ENCODE data around the gene LECT2.

LECT2 gene

DNA sequence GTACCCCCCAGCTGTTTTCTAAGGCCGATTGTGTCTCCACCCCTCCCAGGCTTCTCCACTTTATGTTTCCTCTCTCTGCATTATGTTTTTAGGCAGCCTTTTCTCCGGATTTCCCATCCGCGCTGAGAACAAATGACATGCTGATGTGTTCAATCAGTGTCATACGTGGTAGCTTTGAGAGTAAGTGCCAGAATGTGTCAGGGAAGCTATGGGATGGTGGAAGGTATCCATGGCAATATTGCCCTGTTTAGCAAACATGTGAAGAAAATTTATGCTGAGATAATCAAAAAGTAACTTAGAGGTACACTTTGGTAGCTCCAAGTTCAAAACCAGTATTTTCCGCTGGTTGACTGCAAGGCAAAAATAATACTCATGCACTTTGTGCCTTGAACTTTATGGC, 36.6 kb upstream of the LECT2 start:
- DNase-seq (ENCODE audit: low read depth in 2 of 2), result no peak
- H3K4me3 ChIP-seq (replicated peaks in 1 of 2; ENCODE audit: low read depth in 2 of 2, low read length in 2 of 2), result no peak overlapping the region
- TF ChIP-seq CTCF (IDR thresholded peaks at IDR 0.05; ENCODE audit: low read depth, low read length), result no peak

DNA sequence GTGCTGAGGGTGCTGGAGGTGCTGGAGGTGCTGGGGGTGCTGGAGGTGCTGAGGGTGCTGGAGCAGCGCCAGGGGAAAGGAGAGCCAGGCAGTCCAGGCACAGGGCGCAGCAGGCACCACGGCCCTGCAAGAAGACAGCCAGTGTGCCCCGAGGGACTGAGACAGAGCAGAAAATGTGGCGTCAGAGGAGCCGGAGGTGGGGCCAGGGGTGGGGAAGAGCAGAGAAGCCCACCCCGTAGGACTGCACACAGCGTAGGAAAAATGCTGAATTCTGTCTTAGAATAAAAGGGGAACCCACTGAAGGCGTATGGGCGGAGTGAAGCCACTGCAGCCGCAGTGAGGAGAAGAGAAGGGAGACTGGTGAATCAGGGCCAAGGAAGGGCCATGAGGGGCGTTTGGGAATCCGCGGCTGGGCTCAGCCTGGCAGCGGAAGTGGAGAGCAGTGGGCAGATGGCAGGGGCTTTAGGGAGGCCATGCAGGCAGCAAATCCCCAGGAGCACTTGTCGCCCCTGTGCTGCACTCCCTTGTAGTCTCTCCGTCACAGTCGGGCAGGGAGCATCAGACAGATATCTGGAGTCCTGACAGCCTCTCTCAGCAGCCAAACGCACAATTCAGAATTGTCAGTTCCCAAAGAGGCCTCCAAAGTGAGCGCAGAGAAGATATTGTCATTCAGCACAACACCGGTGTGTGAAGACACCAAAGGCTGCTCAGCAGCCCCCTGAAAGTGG, 35.9 kb upstream of the LECT2 start:
- no peak overlapping the region for H3K4me3 ChIP-seq (replicated peaks in 1 of 2; ENCODE audit: low read depth in 2 of 2, low read length in 2 of 2)
- no peak for DNase-seq (ENCODE audit: low read depth in 2 of 2)
- TF ChIP-seq CTCF (IDR thresholded peaks at IDR 0.05; ENCODE audit: low read depth, low read length), result no peak

GRCh38 chr5:135989686-135990085, 34.9 kb upstream of the LECT2 start:
- no peak for TF ChIP-seq CTCF (IDR thresholded peaks at IDR 0.05; ENCODE audit: low read depth, low read length)
- no peak for DNase-seq (ENCODE audit: low read depth in 2 of 2)
- no peak overlapping the region for H3K4me3 ChIP-seq (replicated peaks in 1 of 2; ENCODE audit: low read depth in 2 of 2, low read length in 2 of 2)

DNA sequence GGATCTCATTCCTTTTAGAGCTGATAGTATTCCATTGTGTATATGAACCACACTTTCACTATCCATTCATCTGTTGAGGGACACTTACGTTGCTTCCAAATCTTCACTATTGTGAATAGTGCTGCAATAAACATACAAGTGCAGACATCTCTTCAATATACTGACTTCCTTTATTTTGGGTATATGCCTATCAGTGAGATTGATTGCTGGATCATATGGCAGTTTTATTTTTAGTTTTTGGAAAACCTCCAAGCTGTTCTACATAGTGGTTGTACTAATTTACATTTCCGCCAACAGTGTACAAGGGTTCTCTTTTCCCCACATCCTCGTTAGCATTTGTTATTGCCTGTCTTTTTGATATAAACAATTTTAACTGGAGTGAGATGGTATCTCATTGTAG, 33.8 kb upstream of the LECT2 start:
- no peak overlapping the region for H3K4me3 ChIP-seq (replicated peaks in 1 of 2; ENCODE audit: low read depth in 2 of 2, low read length in 2 of 2)
- no peak for TF ChIP-seq CTCF (IDR thresholded peaks at IDR 0.05; ENCODE audit: low read depth, low read length)
- no peak for DNase-seq (ENCODE audit: low read depth in 2 of 2)

DNA sequence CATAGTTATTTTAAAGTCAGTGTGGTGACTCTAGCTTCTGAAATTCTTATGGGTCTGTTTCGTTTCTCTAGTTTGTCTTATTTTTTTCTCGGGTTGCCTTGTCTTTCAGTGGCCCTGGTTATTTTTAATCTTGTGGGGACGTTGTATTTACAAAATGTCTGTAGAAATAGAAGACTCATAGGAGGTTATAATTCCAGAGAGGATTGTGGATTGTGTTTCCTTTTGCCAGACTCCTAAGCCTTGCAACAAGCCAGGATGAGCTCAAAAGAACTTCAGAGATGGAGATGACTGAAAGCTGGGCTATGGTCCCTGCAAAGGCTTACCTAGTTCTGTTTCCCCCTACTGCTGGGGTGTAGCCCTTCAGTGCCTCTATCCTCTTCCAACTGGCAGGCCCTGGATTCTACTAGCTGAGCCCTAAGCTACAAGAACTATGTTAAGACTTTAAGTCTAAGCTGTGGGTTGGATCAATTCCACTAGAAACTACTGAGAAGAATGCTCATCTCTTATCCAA, 32.2 kb upstream of the LECT2 start:
- DNase-seq (ENCODE audit: low read depth in 2 of 2), result no peak
- no peak for TF ChIP-seq CTCF (IDR thresholded peaks at IDR 0.05; ENCODE audit: low read depth, low read length)
- no peak overlapping the region for H3K4me3 ChIP-seq (replicated peaks in 1 of 2; ENCODE audit: low read depth in 2 of 2, low read length in 2 of 2)

- H3K4me3 ChIP-seq (replicated peaks in 1 of 2; ENCODE audit: low read depth in 2 of 2, low read length in 2 of 2), result no peak overlapping the region
- TF ChIP-seq CTCF (IDR thresholded peaks at IDR 0.05; ENCODE audit: low read depth, low read length), result no peak
- DNase-seq (ENCODE audit: low read depth in 2 of 2), result no peak
Measured at GRCh38 chr5:135986401-135986800, 31.6 kb upstream of the LECT2 start.

DNA sequence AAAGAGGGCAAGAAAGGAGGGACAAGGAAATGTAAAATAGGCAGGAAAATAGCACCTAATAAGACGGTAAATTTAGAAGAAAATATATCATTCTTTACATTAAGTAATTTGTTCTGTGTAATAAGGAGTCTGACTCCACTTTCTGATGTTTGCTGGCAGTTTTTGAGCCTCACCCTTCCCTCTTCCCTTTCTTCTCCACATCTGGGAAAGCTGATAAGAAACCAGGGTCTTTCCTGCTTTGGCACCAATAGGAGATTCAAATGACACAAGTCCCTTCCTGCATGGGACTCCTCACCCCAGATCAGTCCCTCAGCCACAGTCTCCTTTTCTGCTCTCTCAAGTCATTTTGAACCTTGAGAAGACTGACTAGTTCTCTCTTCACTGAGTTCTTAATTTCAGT, 31.2 kb upstream of the LECT2 start:
- no peak overlapping the region for H3K4me3 ChIP-seq (replicated peaks in 1 of 2; ENCODE audit: low read depth in 2 of 2, low read length in 2 of 2)
- TF ChIP-seq CTCF (IDR thresholded peaks at IDR 0.05; ENCODE audit: low read depth, low read length), result no peak
- DNase-seq (ENCODE audit: low read depth in 2 of 2), result no peak
